ENCODE measurements around the gene CNOT10.
"Not testable (repeated sequence)": the region's sequence is repeated elsewhere in the genome, so short reads cannot be mapped to it uniquely, and the experiment has no call there.

Gene CNOT10

DNA sequence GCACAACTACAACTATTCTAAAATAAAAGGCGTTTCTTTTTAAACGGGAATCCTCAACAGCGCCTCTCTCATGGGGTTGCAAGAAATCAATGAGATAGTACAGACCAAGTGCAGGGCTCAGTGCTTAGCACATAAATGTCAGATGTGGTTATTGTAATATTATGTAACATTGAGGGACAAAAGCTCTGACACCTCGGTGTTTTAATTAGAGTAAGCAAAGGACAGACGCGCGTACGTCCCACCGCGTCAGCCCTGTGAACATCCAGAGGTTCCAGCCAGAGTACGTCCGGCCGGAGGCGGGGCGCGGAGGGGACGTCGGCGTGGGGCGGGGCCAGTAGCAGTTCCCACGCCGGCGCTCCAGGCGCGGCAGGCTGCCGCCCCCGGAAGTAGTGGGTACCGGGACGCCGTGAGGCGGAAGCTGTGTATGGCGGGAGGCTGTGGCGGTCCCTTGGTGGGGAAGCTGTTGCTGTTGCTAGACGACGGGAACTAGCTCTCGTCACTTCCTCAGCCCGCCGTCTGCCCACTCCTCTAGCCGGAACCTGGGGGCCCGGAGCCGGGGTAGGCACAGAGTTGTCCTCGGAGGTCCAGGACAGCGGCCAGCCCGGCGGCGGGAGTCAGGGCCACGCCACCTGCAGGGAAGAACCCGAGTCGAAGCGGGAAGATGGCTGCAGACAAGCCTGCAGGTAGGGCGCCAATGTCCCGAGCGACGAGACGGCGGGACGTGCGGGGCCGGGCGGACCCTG lies at the start of gene CNOT10:
Gene CNOT10 (plus strand): TSS at position 389 of the 743 bp plus-strand sequence. CDS start 273 bp downstream, at position 662.
- peak; percentile 73 for DNase-seq

- DNase-seq, result no peak
These were observed 44.0 kb upstream of the CNOT10 start for GRCh38 chr3:32640939-32641338.

- no peak for DNase-seq
These were observed 43.6 kb upstream of the CNOT10 start for GRCh38 chr3:32641356-32641755.

- no peak for DNase-seq
These were observed 41.6 kb upstream of the CNOT10 start for GRCh38 chr3:32643354-32643753.

DNA sequence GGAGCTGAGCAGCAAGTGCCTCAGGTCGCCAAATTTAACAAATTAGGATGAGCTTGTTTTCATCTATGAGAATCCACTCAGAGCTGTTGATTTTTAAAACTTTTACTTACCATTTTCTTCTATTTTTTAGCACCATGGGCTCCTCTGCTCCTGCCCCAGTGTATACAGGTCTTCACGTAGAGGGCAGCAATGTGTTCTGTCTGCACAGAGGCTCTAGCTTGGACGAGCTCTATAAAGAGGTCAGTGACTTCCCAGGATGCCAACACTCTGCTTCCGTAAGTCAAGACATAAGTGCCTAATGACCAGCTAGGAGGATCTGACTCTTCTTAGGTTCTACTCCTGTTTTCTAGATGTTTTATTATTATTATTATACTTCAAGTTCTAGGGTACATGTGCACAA lies 41.2 kb upstream of the CNOT10 start:
- DNase-seq, result no peak

- DNase-seq, result no peak
These were observed 40.6 kb upstream of the CNOT10 start for GRCh38 chr3:32644380-32644779.

- DNase-seq, result no peak
These were observed 38.2 kb upstream of the CNOT10 start for GRCh38 chr3:32646761-32647160.

- DNase-seq, result not testable (repeated sequence)
These were observed 32.5 kb upstream of the CNOT10 start for GRCh38 chr3:32652337-32653100.

- DNase-seq, result no peak
These were observed 29.8 kb upstream of the CNOT10 start for GRCh38 chr3:32655167-32655566.

- no peak for DNase-seq
These were observed 24.4 kb upstream of the CNOT10 start for GRCh38 chr3:32660634-32661033.

DNA sequence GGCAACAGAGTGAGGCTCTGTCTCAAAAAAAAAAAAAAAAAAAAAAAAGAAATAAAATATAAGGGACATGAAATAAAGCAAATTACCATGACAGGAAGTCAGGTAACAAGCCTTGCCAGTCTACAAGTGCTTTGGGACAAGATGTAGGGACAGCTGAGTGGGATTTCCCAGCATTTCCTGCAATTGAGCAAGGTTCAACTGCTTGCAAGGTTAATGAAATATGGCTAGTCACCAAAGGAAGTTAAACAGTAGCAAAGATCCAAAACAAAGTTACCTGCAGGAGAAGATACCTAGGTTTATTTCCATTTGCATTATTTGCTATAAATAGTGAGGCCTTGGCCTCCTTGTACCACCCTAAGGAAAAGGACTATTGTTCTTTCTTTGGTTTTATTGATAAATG lies 22.3 kb upstream of the CNOT10 start:
- no peak for DNase-seq

GRCh38 chr3:32664630-32665075 lies 20.3 kb upstream of the CNOT10 start:
- DNase-seq, result not testable (repeated sequence)

DNA sequence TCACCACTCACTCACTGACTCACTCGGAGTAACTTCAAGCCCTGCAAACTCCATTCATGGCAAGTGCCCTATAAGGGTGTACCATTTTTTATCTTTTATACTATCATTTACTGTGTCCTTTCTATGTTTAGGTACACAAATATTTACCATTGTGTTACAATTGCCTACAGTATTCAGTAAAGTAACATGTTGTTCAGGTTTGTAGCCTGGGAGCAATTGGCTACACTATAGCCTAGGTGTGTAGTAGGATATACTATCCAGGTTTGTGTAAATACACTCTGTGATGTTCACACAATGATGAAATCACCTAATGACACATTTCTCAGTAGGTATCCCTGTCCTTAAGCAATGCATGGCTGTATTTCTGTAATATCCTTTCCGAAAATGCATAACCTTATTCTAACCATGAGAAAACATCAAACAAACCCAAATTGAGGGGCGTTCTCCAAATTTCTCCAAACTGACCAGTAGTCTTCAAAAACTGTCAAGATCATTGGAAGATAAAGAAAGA lies 17.9 kb upstream of the CNOT10 start:
- no peak for DNase-seq

- DNase-seq, result not testable (repeated sequence)
These were observed 15.8 kb upstream of the CNOT10 start for GRCh38 chr3:32669226-32669625.

GRCh38 chr3:32673730-32674129 lies 11.3 kb upstream of the CNOT10 start:
- not testable (repeated sequence) for DNase-seq

DNA sequence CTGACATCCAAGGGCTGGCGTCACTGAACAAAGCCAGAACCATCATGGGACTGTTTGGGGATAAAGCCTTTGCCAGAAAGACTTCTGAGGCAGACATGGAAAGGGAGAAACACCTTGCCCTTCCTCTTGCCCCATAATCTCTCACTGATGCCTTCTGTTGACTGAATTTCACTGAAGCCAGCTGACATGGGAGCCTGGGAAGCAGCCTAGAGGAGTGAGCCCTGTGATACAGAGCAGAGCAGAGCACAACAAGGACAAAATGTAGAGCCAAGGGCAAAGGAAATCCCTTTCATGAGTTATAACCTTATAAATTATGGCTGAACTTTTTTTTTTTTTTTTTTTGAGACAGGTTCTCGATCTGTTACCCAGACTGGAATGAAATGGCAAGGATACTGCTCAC lies 9.8 kb upstream of the CNOT10 start:
- no peak for DNase-seq

GRCh38 chr3:32675650-32676049 lies 9.3 kb upstream of the CNOT10 start:
- no peak for DNase-seq

GRCh38 chr3:32681811-32682210 lies 3.2 kb upstream of the CNOT10 start:
- no peak for DNase-seq

DNA sequence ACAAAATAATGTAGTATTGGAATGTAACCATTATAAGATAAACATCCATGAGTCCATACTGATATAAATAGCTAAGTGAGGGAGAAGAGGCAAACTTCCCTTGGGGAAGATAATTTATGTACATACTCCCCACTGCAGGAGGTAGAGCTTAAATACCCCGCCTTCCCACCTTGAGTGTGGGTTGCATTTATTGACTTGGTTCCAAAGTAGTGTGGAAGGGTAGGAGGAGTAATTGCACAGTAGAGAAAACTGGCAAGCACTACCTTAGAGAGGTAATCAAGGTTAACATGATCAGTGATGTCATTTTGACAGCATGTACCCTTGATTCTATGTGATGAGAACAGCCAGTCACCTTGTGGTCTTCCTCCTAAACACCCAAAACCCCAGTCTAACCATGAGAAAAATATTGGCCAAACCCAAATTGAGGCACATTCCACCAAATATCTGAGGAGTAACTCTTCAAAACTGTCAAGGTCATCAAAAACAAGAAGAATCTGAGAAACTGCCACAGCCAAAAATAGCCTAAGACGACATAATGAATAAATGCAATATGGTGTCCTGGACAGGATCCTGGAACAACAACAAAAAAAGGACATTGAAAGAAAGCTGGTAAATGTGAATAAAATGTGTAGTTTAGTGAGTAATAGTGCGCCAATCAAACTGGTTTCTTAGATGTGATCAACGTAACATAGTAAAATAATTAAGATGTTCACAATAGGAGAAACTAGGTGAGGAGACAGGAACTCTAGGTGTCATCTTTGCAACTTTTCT lies 774 bp upstream of the CNOT10 start:
- no peak for DNase-seq

- no peak for DNase-seq
These were observed 676 bp downstream of the CNOT10 start for GRCh38 chr3:32685543-32686185.

DNA sequence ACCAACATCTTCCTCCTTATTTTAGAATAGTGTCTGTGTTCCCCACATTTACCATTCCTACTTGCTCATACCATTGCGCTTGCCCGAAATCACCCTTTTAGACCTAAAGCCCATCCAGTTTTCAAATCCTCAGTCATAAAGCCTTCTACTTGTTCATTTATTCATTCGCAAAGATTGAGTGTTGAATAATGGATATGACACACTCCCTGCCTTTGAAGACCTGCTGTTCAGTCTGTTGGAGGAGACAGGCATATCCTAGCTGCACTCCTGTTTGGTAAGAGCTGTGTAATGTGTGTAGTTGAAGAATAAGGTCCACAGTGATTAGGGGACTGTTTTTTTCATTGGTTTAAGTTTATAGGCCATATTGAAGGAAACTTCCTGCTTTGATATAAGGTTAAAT lies 1.7 kb downstream of the CNOT10 start:
- DNase-seq, result no peak

DNA sequence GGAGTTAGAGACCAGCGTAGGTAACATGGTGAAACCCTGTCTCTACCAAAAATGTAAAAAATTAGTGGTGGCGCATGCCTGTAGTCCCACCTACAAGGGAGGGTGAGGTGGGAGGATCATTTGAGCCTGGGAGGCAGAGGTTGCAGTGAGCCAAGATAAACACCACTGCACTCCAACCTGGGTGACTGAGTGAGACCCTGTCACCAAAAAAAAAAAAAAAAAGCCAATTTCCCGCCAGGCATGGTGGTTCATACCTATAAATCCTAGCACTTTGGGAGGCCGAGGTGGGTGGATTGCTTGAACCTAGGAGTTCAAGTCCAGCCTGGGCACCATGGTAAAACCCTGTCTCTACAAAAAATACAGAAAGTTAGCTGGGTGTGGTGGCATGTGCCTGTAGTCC lies 6.9 kb downstream of the CNOT10 start:
- DNase-seq, result no peak

- no peak for DNase-seq
These were observed 11.5 kb downstream of the CNOT10 start for GRCh38 chr3:32696523-32696922.

Measured in 8988T (cell line).